Esophagus (tissue), 2 donors: ENCODE results near the gene GYG2. TPM values are rescaled to one million over a fixed set of nuclear protein-coding genes. Genes with fewer than 3 reads are reported as not detected.

ENCODE experiments used
- H3K27ac ChIP-seq, 2 donors: one replicate each; pipeline ENCODE4 v1.5.1; 2013; ENCODE audit warnings: low read depth in 2 of 2, mild to moderate bottlenecking in 2 of 2, inconsistent platforms in 1 of 2, low read length in 1 of 2, moderate library complexity in 1 of 2
- H3K27me3 ChIP-seq, 2 donors: one replicate each; pipeline ENCODE4 v1.6.1; 2013; ENCODE audit warnings: low read length in 2 of 2, control low read depth in 1 of 2, mild to moderate bottlenecking in 1 of 2; ENCODE audit not compliant: insufficient read depth in 2 of 2, control insufficient read depth in 1 of 2
- H3K36me3 ChIP-seq, 2 donors: one replicate each; pipeline ENCODE4 v1.6.1; 2013; ENCODE audit warnings: low read length in 1 of 2; ENCODE audit not compliant: control insufficient read depth in 2 of 2, insufficient read depth in 2 of 2
- H3K4me1 ChIP-seq, 2 donors: one replicate each; pipeline ENCODE4 v1.6.1; 2013; ENCODE audit warnings: low read length in 1 of 2; ENCODE audit not compliant: control insufficient read depth in 2 of 2, insufficient read depth in 2 of 2
- H3K4me3 ChIP-seq, 2 donors: one replicate each; pipeline ENCODE4 v1.5.1; 2013; ENCODE audit warnings: low read length in 2 of 2, mild to moderate bottlenecking in 2 of 2, low read depth in 1 of 2, moderate library complexity in 1 of 2
- H3K9me3 ChIP-seq, 2 donors: one replicate each; pipeline ENCODE4 v1.6.1; 2013; ENCODE audit warnings: mild to moderate bottlenecking in 2 of 2, low read depth in 1 of 2, low read length in 1 of 2, moderate library complexity in 1 of 2; ENCODE audit not compliant: control insufficient read depth in 2 of 2, insufficient read depth in 1 of 2
- WGBS, 2 donors: extraction: QIAGEN DNeasy Blood & Tissue Kit; methylation state at CpG; one replicate each; pipeline ENCODE4 v1.1.7; 2013; 5-methylcytosine and 5-hydroxymethylcytosine counted together
- polyA plus RNA-seq, 2 donors: library from polyadenylated mRNA; stranded (reverse); fragments of 200-250 nt; gene quantifications; one replicate each; pipeline ENCODE4 v1.2.3, GENCODE V29; 2013
- donor health status: healthy with polysubstance abuse.
- donor health status: Bipolar disorder and iron deficiency.

GYG2 gene
- polyA plus RNA-seq, 2 donors, result 0.16 to 0.42 TPM

DNA sequence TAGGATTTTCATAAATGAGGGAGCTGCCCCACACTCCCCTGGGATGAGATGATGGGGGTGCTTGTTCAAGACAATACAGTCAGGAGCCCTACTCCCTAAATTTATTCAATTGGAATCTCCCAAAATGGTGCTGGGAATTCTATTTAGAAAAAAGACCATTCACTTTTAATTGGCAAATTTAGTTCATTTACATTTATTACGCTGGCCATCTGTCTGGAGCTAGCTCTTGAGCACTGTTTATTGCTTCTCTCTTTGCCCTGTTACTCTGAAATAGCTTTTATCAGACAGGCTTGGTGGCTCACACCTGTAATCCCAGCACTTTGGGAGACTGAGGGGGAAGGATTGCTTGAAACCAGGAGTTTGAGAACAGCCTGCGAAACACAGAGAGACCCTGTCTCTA is 102.4 kb downstream of the GYG2 start:
- Histone ChIP-seq H3K27me3 (no peaks in the 10 kb centered on the region), H3K9me3 (peaks cover 0 to 2% of the 10 kb centered on the region in 2 donors), H3K27ac (no peak overlapping the region), H3K4me3 (no peak overlapping the region), H3K4me1 (no peaks in the 10 kb centered on the region), H3K36me3 (no peaks in the 10 kb centered on the region)
- WGBS, 2 donors, result 91 to 93% methylated on average over 2 of the region's 2 CpGs

DNA sequence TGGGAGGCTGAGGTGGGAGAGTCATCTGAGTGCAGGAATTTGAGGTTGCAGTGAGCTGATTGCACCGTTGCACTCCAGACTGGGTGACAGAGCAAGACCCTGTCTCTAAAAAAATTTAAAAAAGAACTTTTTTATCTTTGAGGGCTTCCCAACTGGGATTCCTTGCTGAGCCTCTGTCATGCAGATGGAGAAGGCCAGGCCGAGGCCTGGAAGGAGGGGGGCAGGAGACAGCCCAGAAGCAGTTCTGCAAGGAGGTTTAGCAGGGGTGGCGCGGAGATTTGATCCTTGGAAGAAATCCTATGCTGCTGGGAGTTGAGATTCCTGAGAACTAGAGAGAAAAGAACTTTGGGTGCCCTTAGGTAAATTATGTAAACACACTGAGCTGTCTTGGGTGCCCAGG is 102.9 kb downstream of the GYG2 start:
- Histone ChIP-seq H3K4me3 (no peak overlapping the region), H3K27ac (no peak overlapping the region), H3K27me3 (no peaks in the 10 kb centered on the region), H3K4me1 (no peaks in the 10 kb centered on the region), H3K9me3 (peaks cover 0 to 2% of the 10 kb centered on the region in 2 donors), H3K36me3 (no peaks in the 10 kb centered on the region)
- 73 to 87% methylated on average over 4 of the region's 4 CpGs for WGBS, 2 donors

Other genes with a start within 250 kb of the GYG2 start
- 100 to 1,000 TPM; 133 to 198 TPM for gene CD99, start 137.6 kb upstream of the GYG2 start, polyA plus RNA-seq
- gene XG, start 76.9 kb upstream of the GYG2 start, polyA plus RNA-seq, result 10 to 100 TPM; 10.0 to 12.6 TPM
- gene ARSD, start 100.4 kb downstream of the GYG2 start, polyA plus RNA-seq, result 10 to 100 TPM; 10.5 to 10.9 TPM
- gene ARSH, start 177.6 kb downstream of the GYG2 start, polyA plus RNA-seq, result under 1 TPM; 0.04 to 0.18 TPM
- 1 to 10 TPM; 1.9 to 3.4 TPM for gene ARSF, start 212.5 kb downstream of the GYG2 start, polyA plus RNA-seq